DOHH2 (cell line): Measurements from ENCODE around the gene SGPL1.

Source experiments
- EZH2phosphoT487 ChIP-seq: fragments of 200-600 bp; sonication (generic); IDR thresholded peaks from 2 replicates; pipeline ENCODE4 v1.6.1; 2017; ENCODE audit warnings: borderline replicate concordance, mild to moderate bottlenecking, antibody characterized with exemption, low read length, moderate library complexity, mixed read lengths
- TF ChIP-seq, protein P1 (sequence below): fragments of 200-600 bp; sonication (generic); IDR thresholded peaks from one replicate; pipeline ENCODE4 v1.5.1; 2014; ENCODE audit warnings: antibody characterized with exemption, mild to moderate bottlenecking, low read depth, low read length; ENCODE audit not compliant: poor library complexity, severe bottlenecking

DNA sequence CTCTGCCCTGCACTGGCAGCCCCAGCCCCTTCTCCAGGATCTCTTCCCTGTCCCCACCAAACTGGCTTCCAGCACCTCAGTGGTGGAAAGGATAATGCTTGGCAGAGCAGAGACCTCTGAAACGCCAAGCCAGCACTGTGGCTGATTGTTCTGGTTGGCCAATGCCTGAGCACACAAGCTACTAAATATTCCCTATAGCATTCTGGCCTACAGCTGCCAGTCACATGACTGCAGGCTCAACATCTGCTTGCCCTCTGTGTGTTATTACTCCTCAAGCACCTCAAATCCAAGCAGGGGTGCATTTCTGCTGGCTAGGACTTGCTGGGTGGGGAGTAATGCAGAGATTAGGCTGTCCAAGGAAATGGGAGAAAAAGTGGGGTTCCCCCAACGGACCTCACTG, 36.7 kb upstream of the SGPL1 start:
- TF ChIP-seq, protein P1, sequence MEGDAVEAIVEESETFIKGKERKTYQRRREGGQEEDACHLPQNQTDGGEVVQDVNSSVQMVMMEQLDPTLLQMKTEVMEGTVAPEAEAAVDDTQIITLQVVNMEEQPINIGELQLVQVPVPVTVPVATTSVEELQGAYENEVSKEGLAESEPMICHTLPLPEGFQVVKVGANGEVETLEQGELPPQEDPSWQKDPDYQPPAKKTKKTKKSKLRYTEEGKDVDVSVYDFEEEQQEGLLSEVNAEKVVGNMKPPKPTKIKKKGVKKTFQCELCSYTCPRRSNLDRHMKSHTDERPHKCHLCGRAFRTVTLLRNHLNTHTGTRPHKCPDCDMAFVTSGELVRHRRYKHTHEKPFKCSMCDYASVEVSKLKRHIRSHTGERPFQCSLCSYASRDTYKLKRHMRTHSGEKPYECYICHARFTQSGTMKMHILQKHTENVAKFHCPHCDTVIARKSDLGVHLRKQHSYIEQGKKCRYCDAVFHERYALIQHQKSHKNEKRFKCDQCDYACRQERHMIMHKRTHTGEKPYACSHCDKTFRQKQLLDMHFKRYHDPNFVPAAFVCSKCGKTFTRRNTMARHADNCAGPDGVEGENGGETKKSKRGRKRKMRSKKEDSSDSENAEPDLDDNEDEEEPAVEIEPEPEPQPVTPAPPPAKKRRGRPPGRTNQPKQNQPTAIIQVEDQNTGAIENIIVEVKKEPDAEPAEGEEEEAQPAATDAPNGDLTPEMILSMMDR, result no peak
- no peak for TF ChIP-seq EZH2phosphoT487
